Astrocyte (in vitro differentiated cells and primary cell): ENCODE measurements around the gene PLEKHM2.

Experiments used
- EZH2 ChIP-seq: IDR thresholded peaks from 2 replicates; pipeline ENCODE4 v1.6.1; 2012; ENCODE audit warnings: mild to moderate bottlenecking, low read length, inconsistent platforms; ENCODE audit not compliant: insufficient read depth
- TF ChIP-seq, protein P1 (sequence below): IDR thresholded peaks from 2 replicates; pipeline ENCODE4 v1.5.1; 2011; ENCODE audit warnings: low read depth, mild to moderate bottlenecking, inconsistent platforms, low read length, moderate library complexity; ENCODE audit not compliant: insufficient read depth

DNA sequence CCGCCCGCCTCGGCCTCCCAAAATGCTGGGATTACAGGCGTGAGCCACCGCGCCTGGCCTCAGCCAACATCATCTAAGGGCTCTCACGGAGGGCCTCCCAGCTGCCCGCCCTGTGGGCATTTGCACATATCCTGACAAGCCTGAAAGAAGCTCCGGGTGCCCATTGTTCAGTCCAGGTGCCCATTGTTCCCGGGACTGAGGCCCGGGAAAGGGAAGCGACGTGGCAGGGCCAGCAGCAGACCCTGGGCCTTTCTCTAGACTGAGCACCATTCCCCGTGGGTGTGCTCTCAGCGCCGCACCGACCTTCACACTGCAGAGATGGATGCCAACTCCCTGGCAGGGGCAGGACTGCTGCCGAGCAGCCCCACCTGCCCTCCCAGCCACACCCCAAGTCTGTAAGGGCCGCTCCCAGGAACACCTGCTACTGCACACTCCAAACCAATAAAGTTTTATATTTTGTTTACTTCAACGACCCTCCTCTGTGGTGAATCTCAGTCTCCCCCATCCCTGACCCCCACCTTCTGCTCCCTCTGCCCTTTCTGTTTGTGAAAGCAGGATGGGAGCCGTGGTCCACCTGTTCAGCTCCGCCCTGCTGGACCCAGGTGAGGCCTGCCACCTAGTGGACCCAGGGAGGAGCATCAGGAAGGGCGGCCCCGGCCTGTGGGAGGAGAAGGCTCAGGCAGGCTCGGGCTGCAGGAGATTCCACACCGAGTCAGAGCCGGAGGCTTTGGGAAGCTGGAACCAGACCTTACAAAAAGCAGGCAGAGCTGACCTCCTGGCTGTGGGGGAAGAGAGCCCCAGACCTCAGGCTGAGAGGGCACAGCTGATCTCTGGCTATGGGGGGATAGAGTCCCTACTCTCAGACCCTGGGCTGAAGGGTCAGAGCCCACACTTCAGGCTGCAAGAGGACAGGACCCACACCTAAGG is 57.1 kb downstream of the PLEKHM2 start:
- TF ChIP-seq, protein P1, sequence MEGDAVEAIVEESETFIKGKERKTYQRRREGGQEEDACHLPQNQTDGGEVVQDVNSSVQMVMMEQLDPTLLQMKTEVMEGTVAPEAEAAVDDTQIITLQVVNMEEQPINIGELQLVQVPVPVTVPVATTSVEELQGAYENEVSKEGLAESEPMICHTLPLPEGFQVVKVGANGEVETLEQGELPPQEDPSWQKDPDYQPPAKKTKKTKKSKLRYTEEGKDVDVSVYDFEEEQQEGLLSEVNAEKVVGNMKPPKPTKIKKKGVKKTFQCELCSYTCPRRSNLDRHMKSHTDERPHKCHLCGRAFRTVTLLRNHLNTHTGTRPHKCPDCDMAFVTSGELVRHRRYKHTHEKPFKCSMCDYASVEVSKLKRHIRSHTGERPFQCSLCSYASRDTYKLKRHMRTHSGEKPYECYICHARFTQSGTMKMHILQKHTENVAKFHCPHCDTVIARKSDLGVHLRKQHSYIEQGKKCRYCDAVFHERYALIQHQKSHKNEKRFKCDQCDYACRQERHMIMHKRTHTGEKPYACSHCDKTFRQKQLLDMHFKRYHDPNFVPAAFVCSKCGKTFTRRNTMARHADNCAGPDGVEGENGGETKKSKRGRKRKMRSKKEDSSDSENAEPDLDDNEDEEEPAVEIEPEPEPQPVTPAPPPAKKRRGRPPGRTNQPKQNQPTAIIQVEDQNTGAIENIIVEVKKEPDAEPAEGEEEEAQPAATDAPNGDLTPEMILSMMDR: peak; percentile 49
- no peak for TF ChIP-seq EZH2
